ENCODE results near the gene SLC43A3.

SLC43A3 gene

GRCh38 chr11:57374966-57375365 is 52.0 kb downstream of the SLC43A3 start:
- TF ChIP-seq CTCF (IDR thresholded peaks at IDR 0.05; ENCODE audit: insufficient read depth, low read depth, low read length, missing control alignments) = no peak
- no peak overlapping the region for H3K4me3 ChIP-seq (ENCODE audit: low read length)
- no peak for DNase-seq (ENCODE audit: low read depth)

- no peak for TF ChIP-seq CTCF (IDR thresholded peaks at IDR 0.05; ENCODE audit: insufficient read depth, low read depth, low read length, missing control alignments)
- DNase-seq (ENCODE audit: low read depth) = no peak
- H3K4me3 ChIP-seq (ENCODE audit: low read length) = no peak overlapping the region
These were observed 53.8 kb downstream of the SLC43A3 start for GRCh38 chr11:57373146-57373545.

GRCh38 chr11:57370941-57371340 is 56.0 kb downstream of the SLC43A3 start:
- TF ChIP-seq CTCF (IDR thresholded peaks at IDR 0.05; ENCODE audit: insufficient read depth, low read depth, low read length, missing control alignments) = no peak
- DNase-seq (ENCODE audit: low read depth) = no peak
- H3K4me3 ChIP-seq (ENCODE audit: low read length) = no peak overlapping the region

GRCh38 chr11:57370251-57370650 is 56.7 kb downstream of the SLC43A3 start:
- no peak overlapping the region for H3K4me3 ChIP-seq (ENCODE audit: low read length)
- no peak for TF ChIP-seq CTCF (IDR thresholded peaks at IDR 0.05; ENCODE audit: insufficient read depth, low read depth, low read length, missing control alignments)
- DNase-seq (ENCODE audit: low read depth) = peak; percentile 94

- no peak for DNase-seq (ENCODE audit: low read depth)
- no peak overlapping the region for H3K4me3 ChIP-seq (ENCODE audit: low read length)
- no peak for TF ChIP-seq CTCF (IDR thresholded peaks at IDR 0.05; ENCODE audit: insufficient read depth, low read depth, low read length, missing control alignments)
These were observed 58.1 kb downstream of the SLC43A3 start for GRCh38 chr11:57368845-57369232.

- DNase-seq (ENCODE audit: low read depth) = peak; percentile 77
- no peak overlapping the region for H3K4me3 ChIP-seq (ENCODE audit: low read length)
- TF ChIP-seq CTCF (IDR thresholded peaks at IDR 0.05; ENCODE audit: insufficient read depth, low read depth, low read length, missing control alignments) = no peak
These were observed 58.6 kb downstream of the SLC43A3 start for GRCh38 chr11:57368106-57368844.

Data from epithelial cell of esophagus (primary cell).